NCI-H2196 treated with DMSO at 0.1 percent for 48 hours (cell line): ENCODE measurements around the gene BICC1.

Source experiments
- DNase-seq: peaks from one replicate; lab custom pipeline; 2025; ENCODE audit not compliant: unreplicated experiment; lab: John Stamatoyannopoulos, UW

BICC1 gene

GRCh38 chr10:58642283-58642682 lies 129.6 kb downstream of the BICC1 start:
- no peak for DNase-seq

GRCh38 chr10:58642916-58643428 lies 130.3 kb downstream of the BICC1 start:
- no peak for DNase-seq

GRCh38 chr10:58644311-58644710 lies 131.6 kb downstream of the BICC1 start:
- no peak for DNase-seq

- no peak for DNase-seq
These were observed 132.9 kb downstream of the BICC1 start for GRCh38 chr10:58645416-58646146.

- DNase-seq: no peak
These were observed 134.9 kb downstream of the BICC1 start for GRCh38 chr10:58647376-58648112.

- no peak for DNase-seq
These were observed 135.5 kb downstream of the BICC1 start for GRCh38 chr10:58648131-58648530.

- DNase-seq: no peak
These were observed 138.4 kb downstream of the BICC1 start for GRCh38 chr10:58651040-58651439.

GRCh38 chr10:58651742-58652141 lies 139.1 kb downstream of the BICC1 start:
- no peak for DNase-seq

GRCh38 chr10:58653139-58653538 lies 140.5 kb downstream of the BICC1 start:
- DNase-seq: no peak

- DNase-seq: no peak
These were observed 148.0 kb downstream of the BICC1 start for GRCh38 chr10:58660575-58661255.

- DNase-seq: no peak
These were observed 148.7 kb downstream of the BICC1 start for GRCh38 chr10:58661336-58661735.

- no peak for DNase-seq
These were observed 149.2 kb downstream of the BICC1 start for GRCh38 chr10:58661902-58662301.

GRCh38 chr10:58662314-58662713 lies 149.6 kb downstream of the BICC1 start:
- no peak for DNase-seq

- DNase-seq: no peak
These were observed 152.7 kb downstream of the BICC1 start for GRCh38 chr10:58665361-58665760.

GRCh38 chr10:58666024-58666423 lies 153.4 kb downstream of the BICC1 start:
- no peak for DNase-seq

- no peak for DNase-seq
These were observed 155.1 kb downstream of the BICC1 start for GRCh38 chr10:58667658-58668310.

- DNase-seq: no peak
These were observed 160.2 kb downstream of the BICC1 start for GRCh38 chr10:58672845-58673244.

- DNase-seq: no peak
These were observed 161.6 kb downstream of the BICC1 start for GRCh38 chr10:58674251-58674650.

- no peak for DNase-seq
These were observed 162.6 kb downstream of the BICC1 start for GRCh38 chr10:58675321-58675720.

GRCh38 chr10:58691528-58691927 lies 178.9 kb downstream of the BICC1 start:
- DNase-seq: no peak

- DNase-seq: no peak
These were observed 181.2 kb downstream of the BICC1 start for GRCh38 chr10:58693919-58694318.
